Measurements from ENCODE around the gene CEP104. TPM values are rescaled to one million over a fixed set of nuclear protein-coding genes. Genes with fewer than 3 reads are reported as not detected.

CEP104 gene
- polyA plus RNA-seq, 2 of the 4 experiments (the other 2 are of a cell fraction): 14.5 to 28.8 TPM

- no peaks in the 10 kb centered on the region for H3K9me3 ChIP-seq
- ATAC-seq (peak; percentile 99 to 100), DNase-seq (ENCODE audit: low read depth in 1 of 2, low spot score in 1 of 2) (peak; percentile 89 to 93), FAIRE-seq (no peak)
- H3K4me3 ChIP-seq: peak within 1 kb of the TSS; percentile 79
- H3K27ac ChIP-seq: peak within 1 kb of the TSS; percentile 83 to 87
- WGBS (ENCODE audit: missing lambda C conversion rate): 13% methylated on average over 15 of the region's 60 CpGs
- ChIA-PET CTCF (interaction anchor here (1.2 to 2.3 kb wide), 4 partner anchors 9 to 101 kb away, joined by 3 to 9 read pairs (median 5); no protein-coding TSS in a partner anchor), POLR2A (interaction anchor here (0.8 to 1.0 kb wide), 3 partner anchors 9 to 61 kb away, joined by 3 to 4 read pairs (median 3); partner anchors contain the start of genes CEP104 and DFFB)
- TF ChIP-seq CHD2 (IDR thresholded peaks at IDR 0.05; ENCODE audit: low read length, partially characterized antibody) (no peak), NPAS2 (CRISPR knock-in tag; IDR thresholded peaks at IDR 0.05; ENCODE audit: borderline replicate concordance) (no peak), HEYL (CRISPR knock-in tag; IDR thresholded peaks at IDR 0.05) (no peak), RAD21 (conservative IDR thresholded peaks at IDR 0.05 in 1 of 2, IDR thresholded peaks at IDR 0.05 in 1 of 2) (no peak), RCOR1 (IDR thresholded peaks at IDR 0.05; ENCODE audit: low read depth, low read length) (no peak), POLR2A (IDR thresholded peaks at IDR 0.05; ENCODE audit: low read length) (peak; percentile 53), RARB (CRISPR knock-in tag; IDR thresholded peaks at IDR 0.05) (no peak), KDM5A (IDR thresholded peaks at IDR 0.05) (peak; percentile 59), NR3C1 (IDR thresholded peaks at IDR 0.05) (no peak), EHF (CRISPR knock-in tag; IDR thresholded peaks at IDR 0.05) (no peak), JUN (IDR thresholded peaks at IDR 0.05) (peak; percentile 42 to 79; a peak in 3 of 5 replicates), FOSB (CRISPR knock-in tag; IDR thresholded peaks at IDR 0.05) (no peak), MYC (IDR thresholded peaks at IDR 0.05; ENCODE audit: borderline replicate concordance, low read length) (peak; percentile 76; the same call in 1 of the 2 replicates), MAX (IDR thresholded peaks at IDR 0.05) (peak; percentile 89), ESRRA (IDR thresholded peaks at IDR 0.05; ENCODE audit: borderline replicate concordance, low read length) (no peak), MAFK (IDR thresholded peaks at IDR 0.05; ENCODE audit: partially characterized antibody) (peak; percentile 86), CTCF (IDR thresholded peaks at IDR 0.05) (no peak), TP53 (CRISPR knock-in tag; IDR thresholded peaks at IDR 0.05) (no peak), PHF8 (IDR thresholded peaks at IDR 0.05; ENCODE audit: borderline replicate concordance, low read depth) (0 out of 2 replicates have a peak, but pooled peaks have one; percentile 24), BHLHE40 (IDR thresholded peaks at IDR 0.05; ENCODE audit: low read depth, low read length) (0 out of 2 replicates have a peak, but pooled peaks have one; percentile 20), JUNB (IDR thresholded peaks at IDR 0.05) (no peak), MAZ (IDR thresholded peaks at IDR 0.05; ENCODE audit: borderline replicate concordance, low read depth, low read length) (0 out of 2 replicates have a peak, but pooled peaks have one; percentile 71), CBX8 (IDR thresholded peaks at IDR 0.05) (no peak)
- TF ChIP-seq, protein P1, sequence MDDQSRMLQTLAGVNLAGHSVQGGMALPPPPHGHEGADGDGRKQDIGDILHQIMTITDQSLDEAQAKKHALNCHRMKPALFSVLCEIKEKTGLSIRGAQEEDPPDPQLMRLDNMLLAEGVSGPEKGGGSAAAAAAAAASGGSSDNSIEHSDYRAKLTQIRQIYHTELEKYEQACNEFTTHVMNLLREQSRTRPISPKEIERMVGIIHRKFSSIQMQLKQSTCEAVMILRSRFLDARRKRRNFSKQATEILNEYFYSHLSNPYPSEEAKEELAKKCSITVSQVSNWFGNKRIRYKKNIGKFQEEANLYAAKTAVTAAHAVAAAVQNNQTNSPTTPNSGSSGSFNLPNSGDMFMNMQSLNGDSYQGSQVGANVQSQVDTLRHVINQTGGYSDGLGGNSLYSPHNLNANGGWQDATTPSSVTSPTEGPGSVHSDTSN (IDR thresholded peaks at IDR 0.05): 0 out of 2 replicates have a peak, but pooled peaks have one; percentile 52
- TF ChIP-seq, protein P2, sequence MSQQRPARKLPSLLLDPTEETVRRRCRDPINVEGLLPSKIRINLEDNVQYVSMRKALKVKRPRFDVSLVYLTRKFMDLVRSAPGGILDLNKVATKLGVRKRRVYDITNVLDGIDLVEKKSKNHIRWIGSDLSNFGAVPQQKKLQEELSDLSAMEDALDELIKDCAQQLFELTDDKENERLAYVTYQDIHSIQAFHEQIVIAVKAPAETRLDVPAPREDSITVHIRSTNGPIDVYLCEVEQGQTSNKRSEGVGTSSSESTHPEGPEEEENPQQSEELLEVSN (IDR thresholded peaks at IDR 0.05; ENCODE audit: borderline replicate concordance, low read depth): 0 out of 2 replicates have a peak, but pooled peaks have one; percentile 23
- TF ChIP-seq, protein P3, sequence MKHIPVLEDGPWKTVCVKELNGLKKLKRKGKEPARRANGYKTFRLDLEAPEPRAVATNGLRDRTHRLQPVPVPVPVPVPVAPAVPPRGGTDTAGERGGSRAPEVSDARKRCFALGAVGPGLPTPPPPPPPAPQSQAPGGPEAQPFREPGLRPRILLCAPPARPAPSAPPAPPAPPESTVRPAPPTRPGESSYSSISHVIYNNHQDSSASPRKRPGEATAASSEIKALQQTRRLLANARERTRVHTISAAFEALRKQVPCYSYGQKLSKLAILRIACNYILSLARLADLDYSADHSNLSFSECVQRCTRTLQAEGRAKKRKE (CRISPR knock-in tag; IDR thresholded peaks at IDR 0.05; ENCODE audit: low read depth): no peak
- TF ChIP-seq, protein P4, sequence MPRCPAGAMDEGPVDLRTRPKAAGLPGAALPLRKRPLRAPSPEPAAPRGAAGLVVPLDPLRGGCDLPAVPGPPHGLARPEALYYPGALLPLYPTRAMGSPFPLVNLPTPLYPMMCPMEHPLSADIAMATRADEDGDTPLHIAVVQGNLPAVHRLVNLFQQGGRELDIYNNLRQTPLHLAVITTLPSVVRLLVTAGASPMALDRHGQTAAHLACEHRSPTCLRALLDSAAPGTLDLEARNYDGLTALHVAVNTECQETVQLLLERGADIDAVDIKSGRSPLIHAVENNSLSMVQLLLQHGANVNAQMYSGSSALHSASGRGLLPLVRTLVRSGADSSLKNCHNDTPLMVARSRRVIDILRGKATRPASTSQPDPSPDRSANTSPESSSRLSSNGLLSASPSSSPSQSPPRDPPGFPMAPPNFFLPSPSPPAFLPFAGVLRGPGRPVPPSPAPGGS (IDR thresholded peaks at IDR 0.05): peak; percentile 51; the same call in 1 of the 3 replicates
- peak within 1 kb of the TSS; percentile 97 for H3K4me2 ChIP-seq
- peaks cover 18% of the 10 kb centered on the region; the same call in 2 of the 3 replicates for H3K4me1 ChIP-seq
Observed at GRCh38 chr1:3796215-3797061, 60.6 kb downstream of the CEP104 start, which contains the start of gene LRRC47. TSS of gene LRRC47 (minus strand) at chr1:3796498. CDS start at chr1:3796476, 22 bp downstream.
